Mesenchymal stem cell (in vitro differentiated cells and primary cell): ENCODE data around the gene BBS2.

Experiments
- DNase-seq: peaks from one replicate; pipeline ENCODE4 v3.0.0-alpha.2; 2013
- H2AFZ ChIP-seq: one replicate; pipeline ENCODE4 v1.6.1; 2013; ENCODE audit warnings: low read depth, mild to moderate bottlenecking, control low read depth, inconsistent platforms, low read length, moderate library complexity
- H2AK5ac ChIP-seq: 2 replicates; pipeline ENCODE4 v1.6.1; 2013; ENCODE audit warnings: low read length, moderate library complexity, mild to moderate bottlenecking, inconsistent platforms; ENCODE audit not compliant: severe bottlenecking
- H2BK120ac ChIP-seq: one replicate; pipeline ENCODE4 v1.6.1; 2013; ENCODE audit warnings: low read depth, mild to moderate bottlenecking, inconsistent platforms, low read length, moderate library complexity
- H2BK12ac ChIP-seq, 2 experiments: one replicate each; pipeline ENCODE4 v1.6.1; 2013; ENCODE audit warnings: inconsistent platforms in 2 of 2, low read length in 2 of 2, mild to moderate bottlenecking in 2 of 2, moderate library complexity in 2 of 2, control low read depth in 1 of 2
- H2BK15ac ChIP-seq: one replicate; pipeline ENCODE4 v1.6.1; 2013; ENCODE audit warnings: mild to moderate bottlenecking, low read depth, inconsistent platforms; ENCODE audit not compliant: poor library complexity, severe bottlenecking
- H2BK5ac ChIP-seq: 2 replicates; pipeline ENCODE4 v1.6.1; 2013; ENCODE audit warnings: low read depth, mild to moderate bottlenecking, low read length, control low read depth, inconsistent platforms; ENCODE audit not compliant: poor library complexity, severe bottlenecking
- H3K14ac ChIP-seq, 2 experiments: one replicate each; pipeline ENCODE4 v1.6.1; 2013; ENCODE audit warnings: inconsistent platforms in 2 of 2, low read length in 2 of 2, control low read depth in 1 of 2, mild to moderate bottlenecking in 1 of 2, moderate library complexity in 1 of 2
- H3K18ac ChIP-seq, 2 experiments: one replicate each; pipeline ENCODE4 v1.6.1; 2013; ENCODE audit warnings: inconsistent platforms in 2 of 2, low read length in 2 of 2, control low read depth in 1 of 2, low read depth in 1 of 2, mild to moderate bottlenecking in 1 of 2
- H3K23ac ChIP-seq, 2 experiments: one replicate each; pipeline ENCODE4 v1.6.1; 2013; ENCODE audit warnings: inconsistent platforms in 2 of 2, low read length in 2 of 2, mild to moderate bottlenecking in 2 of 2, moderate library complexity in 2 of 2, control low read depth in 1 of 2
- H3K27ac ChIP-seq: 2 replicates; pipeline ENCODE4 v1.5.1; 2013; ENCODE audit warnings: mild to moderate bottlenecking, moderate library complexity, low read length, control low read depth, inconsistent platforms; ENCODE audit not compliant: poor library complexity, severe bottlenecking
- H3K27me3 ChIP-seq, 2 experiments: 2 replicates each; pipeline versions ENCODE4 v1.6.1 to v1.7.0; 2013; ENCODE audit warnings: low read length in 2 of 2, mild to moderate bottlenecking in 2 of 2, moderate library complexity in 2 of 2, control low read depth in 1 of 2, inconsistent platforms in 1 of 2; ENCODE audit not compliant: control insufficient read depth in 1 of 2, insufficient read depth in 1 of 2
- H3K36me3 ChIP-seq, 2 experiments: 2 replicates each; pipeline versions ENCODE4 v1.6.1 to v1.7.0; 2013; ENCODE audit warnings: low read length in 2 of 2, control low read depth in 1 of 2, inconsistent platforms in 1 of 2, low read depth in 1 of 2, mild to moderate bottlenecking in 1 of 2; ENCODE audit not compliant: insufficient read depth in 2 of 2, control insufficient read depth in 1 of 2
- H3K4ac ChIP-seq, 2 experiments: one replicate each; pipeline ENCODE4 v1.6.1; 2013; ENCODE audit warnings: inconsistent platforms in 2 of 2, low read length in 2 of 2, mild to moderate bottlenecking in 2 of 2, moderate library complexity in 2 of 2, control low read depth in 1 of 2, low read depth in 1 of 2
- H3K4me1 ChIP-seq: 2 replicates; pipeline ENCODE4 v1.6.1; 2013; ENCODE audit warnings: low read depth, low read length, control low read depth; ENCODE audit not compliant: control insufficient read depth, insufficient read depth
- H3K4me2 ChIP-seq: 2 replicates; pipeline ENCODE4 v1.6.1; 2013; ENCODE audit warnings: low read length, mild to moderate bottlenecking, inconsistent platforms; ENCODE audit not compliant: poor library complexity, severe bottlenecking
- H3K4me3 ChIP-seq, 2 experiments: 2 replicates each; pipeline versions ENCODE4 v1.5.1 to v1.7.0; 2013; ENCODE audit warnings: low read length in 2 of 2, mild to moderate bottlenecking in 2 of 2, control low read depth in 1 of 2, low read depth in 1 of 2; ENCODE audit not compliant: insufficient read depth in 1 of 2
- H3K79me1 ChIP-seq: replicated peaks from 2 replicates; pipeline ENCODE4 v1.6.1; 2013; ENCODE audit warnings: mild to moderate bottlenecking, control low read depth, low read length, inconsistent platforms; ENCODE audit not compliant: poor library complexity, severe bottlenecking
- H3K9ac ChIP-seq: 2 replicates; pipeline ENCODE4 v1.7.0; 2013; ENCODE audit warnings: mild to moderate bottlenecking, low read length, moderate library complexity
- H3K9me3 ChIP-seq: 2 replicates; pipeline ENCODE4 v1.7.0; 2013; ENCODE audit warnings: mild to moderate bottlenecking, low read length; ENCODE audit not compliant: control insufficient read depth
- H4K8ac ChIP-seq: one replicate; pipeline ENCODE4 v1.6.1; 2013; ENCODE audit warnings: inconsistent platforms, mild to moderate bottlenecking, low read length, moderate library complexity
- H4K91ac ChIP-seq: one replicate; pipeline ENCODE4 v1.6.1; 2013; ENCODE audit warnings: mild to moderate bottlenecking, low read length, inconsistent platforms
- WGBS: methylation state at CpG from one replicate; pipeline ENCODE4 v1.1.7; 2013; ENCODE audit warnings: mixed read lengths; 5-methylcytosine and 5-hydroxymethylcytosine counted together

The BBS2 gene

GRCh38 chr16:56466344-56466743, 53.5 kb downstream of the BBS2 start:
- H2AK5ac ChIP-seq = no peak overlapping the region
- peaks cover 18 to 95% of the 10 kb centered on the region in 2 experiments for H3K36me3 ChIP-seq
- no peak overlapping the region for H2BK5ac ChIP-seq
- no peak overlapping the region for H3K14ac ChIP-seq
- H3K9me3 ChIP-seq = no peaks in the 10 kb centered on the region
- H2BK120ac ChIP-seq = no peak overlapping the region
- H4K91ac ChIP-seq = no peak overlapping the region
- H3K18ac ChIP-seq = no peak overlapping the region
- no peak overlapping the region for H3K4ac ChIP-seq
- no peak overlapping the region for H2BK12ac ChIP-seq
- H3K27ac ChIP-seq = no peak overlapping the region
- no peak overlapping the region for H3K4me3 ChIP-seq
- no peak overlapping the region for H3K23ac ChIP-seq
- H3K27me3 ChIP-seq = no peaks in the 10 kb centered on the region
- peaks cover 13% of the 10 kb centered on the region for H3K79me1 ChIP-seq
- no peak overlapping the region for H2AFZ ChIP-seq
- no peak for DNase-seq
- no peaks in the 10 kb centered on the region for H3K4me1 ChIP-seq
- 97% methylated on average over 2 of the region's 2 CpGs for WGBS
- H3K9ac ChIP-seq = no peak overlapping the region
- no peak overlapping the region for H3K4me2 ChIP-seq
- no peak overlapping the region for H2BK15ac ChIP-seq
- no peak overlapping the region for H4K8ac ChIP-seq

GRCh38 chr16:56463153-56463552, 56.7 kb downstream of the BBS2 start:
- H3K27me3 ChIP-seq = no peaks in the 10 kb centered on the region
- no peak overlapping the region for H3K23ac ChIP-seq
- DNase-seq = no peak
- peaks cover 11% of the 10 kb centered on the region for H3K79me1 ChIP-seq
- no peak overlapping the region for H3K4me3 ChIP-seq
- no peak overlapping the region for H3K9ac ChIP-seq
- H3K4me2 ChIP-seq = no peak overlapping the region
- H2AK5ac ChIP-seq = no peak overlapping the region
- H3K27ac ChIP-seq = no peak overlapping the region
- no peak overlapping the region for H3K14ac ChIP-seq
- no peak overlapping the region for H4K8ac ChIP-seq
- H3K36me3 ChIP-seq = peaks cover 5 to 95% of the 10 kb centered on the region in 2 experiments
- no peaks in the 10 kb centered on the region for H3K4me1 ChIP-seq
- no peak overlapping the region for H2BK5ac ChIP-seq
- H2AFZ ChIP-seq = no peak overlapping the region
- H3K4ac ChIP-seq = no peak overlapping the region
- no peak overlapping the region for H2BK15ac ChIP-seq
- H4K91ac ChIP-seq = no peak overlapping the region
- H3K18ac ChIP-seq = no peak overlapping the region
- 98% methylated on average over 6 of the region's 6 CpGs for WGBS
- H2BK12ac ChIP-seq = no peak overlapping the region
- no peaks in the 10 kb centered on the region for H3K9me3 ChIP-seq
- no peak overlapping the region for H2BK120ac ChIP-seq

GRCh38 chr16:56462064-56462796, 57.6 kb downstream of the BBS2 start:
- Histone ChIP-seq H2AFZ (no peak overlapping the region), H3K18ac (no peak overlapping the region), H4K91ac (no peak overlapping the region), H3K9ac (no peak overlapping the region), H3K9me3 (no peaks in the 10 kb centered on the region), H3K23ac (no peak overlapping the region), H3K4me1 (no peaks in the 10 kb centered on the region), H3K14ac (no peak overlapping the region), H3K4ac (no peak overlapping the region), H3K4me3 (no peak overlapping the region), H3K79me1 (peaks cover 9% of the 10 kb centered on the region), H3K27ac (no peak overlapping the region), H3K27me3 (no peaks in the 10 kb centered on the region), H3K36me3 (peaks cover 9 to 95% of the 10 kb centered on the region in 2 experiments), H4K8ac (no peak overlapping the region), H2BK5ac (no peak overlapping the region), H2BK15ac (no peak overlapping the region), H2BK12ac (no peak overlapping the region), H2AK5ac (no peak overlapping the region), H3K4me2 (no peak overlapping the region), H2BK120ac (no peak overlapping the region)
- 93% methylated on average over 2 of the region's 3 CpGs for WGBS
- no peak for DNase-seq

GRCh38 chr16:56460101-56460500, 59.7 kb downstream of the BBS2 start:
- Histone ChIP-seq H3K36me3 (peaks cover 6 to 95% of the 10 kb centered on the region in 2 experiments), H3K14ac (no peak overlapping the region), H3K4me2 (no peak overlapping the region), H4K8ac (no peak overlapping the region), H4K91ac (no peak overlapping the region), H3K27ac (no peak overlapping the region), H2BK15ac (no peak overlapping the region), H3K18ac (no peak overlapping the region), H3K4ac (no peak overlapping the region), H2AFZ (no peak overlapping the region), H3K4me1 (no peaks in the 10 kb centered on the region), H2BK12ac (no peak overlapping the region), H3K9ac (no peak overlapping the region), H3K23ac (no peak overlapping the region), H2BK120ac (no peak overlapping the region), H2BK5ac (no peak overlapping the region), H2AK5ac (no peak overlapping the region), H3K4me3 (no peak overlapping the region), H3K27me3 (no peaks in the 10 kb centered on the region), H3K9me3 (no peaks in the 10 kb centered on the region), H3K79me1 (peaks cover 13% of the 10 kb centered on the region)
- 100% methylated on average over 2 of the region's 2 CpGs for WGBS
- DNase-seq = no peak
